Activated naive CD4-positive, alpha-beta T cell treated with anti-CD3 and anti-CD28 coated beads for 36 hours (primary cell): ENCODE measurements around the gene DOCK1. TPM values are rescaled to one million over a fixed set of nuclear protein-coding genes. Genes with fewer than 3 reads are reported as not detected.

Experiments used
- CTCF ChIA-PET: fragments of 350-600 bp; sonication (Branson Sonifier 250); formaldehyde crosslinking; loops from one replicate; lab custom pipeline; 2021; ENCODE audit warnings: antibody characterized with exemption; lab: Charles Lee
- DNase-seq: peaks from one replicate; pipeline ENCODE4 v3.0.0-alpha.2; 2020
- H3K27ac Mint-ChIP-seq: one replicate; pipeline ENCODE4 v1.8.0; 2021; ENCODE audit warnings: mild to moderate bottlenecking, mixed read lengths
- H3K27me3 Mint-ChIP-seq: one replicate; pipeline ENCODE4 v1.8.0; 2021; ENCODE audit warnings: low read depth, mixed read lengths
- H3K36me3 Mint-ChIP-seq: one replicate; pipeline ENCODE4 v1.8.0; 2021; ENCODE audit warnings: low read depth, mixed read lengths
- H3K4me1 Mint-ChIP-seq: one replicate; pipeline ENCODE4 v1.8.0; 2021; ENCODE audit warnings: low read depth, mixed read lengths
- H3K4me3 Mint-ChIP-seq: one replicate; pipeline ENCODE4 v1.8.0; 2021; ENCODE audit warnings: mild to moderate bottlenecking, moderate library complexity, mixed read lengths
- H3K9me3 Mint-ChIP-seq: one replicate; pipeline ENCODE4 v1.8.0; 2021; ENCODE audit warnings: mixed read lengths
- intact Hi-C: fragments of 100-400 bp; cut with micrococcal nuclease; formaldehyde crosslinking; loops from one replicate; pipeline ENCODE4 v1.15.1; 2023
- total RNA-seq, 2 experiments: library from RNA; stranded (reverse); gene quantifications; one replicate each; pipeline ENCODE4 v1.2.3, GENCODE V29; 2021

DOCK1 gene
- total RNA-seq, 2 experiments from 2014 or later, result 0.49 to 0.72 TPM

GRCh38 chr10:127415116-127415515 is 509.9 kb downstream of the DOCK1 start:
- Mint-ChIP-seq H3K36me3 (no peaks in the 10 kb centered on the region), H3K4me1 (no peaks in the 10 kb centered on the region), H3K9me3 (no peaks in the 10 kb centered on the region), H3K27ac (no peak overlapping the region), H3K27me3 (no peaks in the 10 kb centered on the region), H3K4me3 (no peak overlapping the region)
- no peak for DNase-seq
- intact Hi-C loops, result no loop called here
- CTCF ChIA-PET, result no interaction called here

GRCh38 chr10:127415901-127416581 is 510.8 kb downstream of the DOCK1 start:
- Mint-ChIP-seq H3K27ac (no peak overlapping the region), H3K36me3 (no peaks in the 10 kb centered on the region), H3K9me3 (no peaks in the 10 kb centered on the region), H3K27me3 (no peaks in the 10 kb centered on the region), H3K4me3 (no peak overlapping the region), H3K4me1 (no peaks in the 10 kb centered on the region)
- intact Hi-C loops, result loop anchor here (2.0 kb wide), 1 partner anchor 25 kb away; no protein-coding TSS in a partner anchor
- CTCF ChIA-PET, result no interaction called here
- DNase-seq, result no peak

- no peak overlapping the region for H3K4me3 Mint-ChIP-seq
- no peaks in the 10 kb centered on the region for H3K9me3 Mint-ChIP-seq
- no peaks in the 10 kb centered on the region for H3K4me1 Mint-ChIP-seq
- DNase-seq, result no peak
- no peak overlapping the region for H3K27ac Mint-ChIP-seq
- H3K27me3 Mint-ChIP-seq, result no peaks in the 10 kb centered on the region
- no peaks in the 10 kb centered on the region for H3K36me3 Mint-ChIP-seq
- CTCF ChIA-PET, result no interaction called here
- intact Hi-C loops, result loop anchor here (2.0 kb wide), 1 partner anchor 24 kb away; no protein-coding TSS in a partner anchor
These were observed 511.8 kb downstream of the DOCK1 start for GRCh38 chr10:127417031-127417430.

GRCh38 chr10:127417686-127418401 is 512.6 kb downstream of the DOCK1 start:
- intact Hi-C loops, result loop anchor here (2.0 kb wide), 1 partner anchor 23 kb away; no protein-coding TSS in a partner anchor
- no peaks in the 10 kb centered on the region for H3K36me3 Mint-ChIP-seq

GRCh38 chr10:127418536-127419168 is 513.4 kb downstream of the DOCK1 start:
- Mint-ChIP-seq H3K27me3 (no peaks in the 10 kb centered on the region), H3K9me3 (no peaks in the 10 kb centered on the region), H3K27ac (no peak overlapping the region), H3K4me3 (no peak overlapping the region), H3K4me1 (no peaks in the 10 kb centered on the region), H3K36me3 (no peaks in the 10 kb centered on the region)
- CTCF ChIA-PET, result no interaction called here
- DNase-seq, result no peak
- intact Hi-C loops, result no loop called here

More at GRCh38 chr10:127417686-127418401, 512.6 kb downstream of the DOCK1 start:
- CTCF ChIA-PET, result no interaction called here
- Mint-ChIP-seq H3K27ac (no peak overlapping the region), H3K27me3 (no peaks in the 10 kb centered on the region), H3K4me1 (no peaks in the 10 kb centered on the region), H3K4me3 (no peak overlapping the region), H3K9me3 (no peaks in the 10 kb centered on the region)
- no peak for DNase-seq

- CTCF ChIA-PET, result no interaction called here
- H3K27ac Mint-ChIP-seq, result no peak overlapping the region
- H3K36me3 Mint-ChIP-seq, result no peaks in the 10 kb centered on the region
- H3K4me1 Mint-ChIP-seq, result no peaks in the 10 kb centered on the region
- intact Hi-C loops, result no loop called here
- H3K9me3 Mint-ChIP-seq, result no peaks in the 10 kb centered on the region
- H3K4me3 Mint-ChIP-seq, result no peak overlapping the region
- H3K27me3 Mint-ChIP-seq, result no peaks in the 10 kb centered on the region
- DNase-seq, result no peak
These were observed 515.0 kb downstream of the DOCK1 start for GRCh38 chr10:127420138-127420684.

- H3K27ac Mint-ChIP-seq, result no peak overlapping the region
- H3K4me3 Mint-ChIP-seq, result no peak overlapping the region
- intact Hi-C loops, result no loop called here
- no peaks in the 10 kb centered on the region for H3K9me3 Mint-ChIP-seq
- H3K27me3 Mint-ChIP-seq, result no peaks in the 10 kb centered on the region
- no peaks in the 10 kb centered on the region for H3K4me1 Mint-ChIP-seq
- CTCF ChIA-PET, result no interaction called here
- no peak for DNase-seq
- no peaks in the 10 kb centered on the region for H3K36me3 Mint-ChIP-seq
These were observed 518.1 kb downstream of the DOCK1 start for GRCh38 chr10:127423218-127423915.

- H3K36me3 Mint-ChIP-seq, result no peaks in the 10 kb centered on the region
- CTCF ChIA-PET, result no interaction called here
- DNase-seq, result no peak
- no peaks in the 10 kb centered on the region for H3K9me3 Mint-ChIP-seq
- no peaks in the 10 kb centered on the region for H3K27me3 Mint-ChIP-seq
- H3K4me3 Mint-ChIP-seq, result no peak overlapping the region
- H3K27ac Mint-ChIP-seq, result no peak overlapping the region
- H3K4me1 Mint-ChIP-seq, result no peaks in the 10 kb centered on the region
- intact Hi-C loops, result no loop called here
These were observed 519.5 kb downstream of the DOCK1 start for GRCh38 chr10:127424594-127425264.

GRCh38 chr10:127426746-127427145 is 521.5 kb downstream of the DOCK1 start:
- Mint-ChIP-seq H3K27me3 (no peaks in the 10 kb centered on the region), H3K4me1 (no peaks in the 10 kb centered on the region), H3K27ac (no peak overlapping the region), H3K4me3 (no peak overlapping the region), H3K9me3 (peaks cover 2% of the 10 kb centered on the region), H3K36me3 (no peaks in the 10 kb centered on the region)
- no peak for DNase-seq
- CTCF ChIA-PET, result no interaction called here
- intact Hi-C loops, result no loop called here

- Mint-ChIP-seq H3K27me3 (no peaks in the 10 kb centered on the region), H3K4me3 (no peak overlapping the region), H3K4me1 (no peaks in the 10 kb centered on the region), H3K9me3 (peaks cover 2% of the 10 kb centered on the region), H3K27ac (no peak overlapping the region), H3K36me3 (no peaks in the 10 kb centered on the region)
- CTCF ChIA-PET, result no interaction called here
- DNase-seq, result no peak
- intact Hi-C loops, result no loop called here
These were observed 522.7 kb downstream of the DOCK1 start for GRCh38 chr10:127427926-127428325.

GRCh38 chr10:127428385-127428980 is 523.3 kb downstream of the DOCK1 start:
- no peaks in the 10 kb centered on the region for H3K4me1 Mint-ChIP-seq
- no peak overlapping the region for H3K27ac Mint-ChIP-seq
- no peaks in the 10 kb centered on the region for H3K27me3 Mint-ChIP-seq
- no peaks in the 10 kb centered on the region for H3K36me3 Mint-ChIP-seq
- H3K9me3 Mint-ChIP-seq, result peaks cover 2% of the 10 kb centered on the region
- DNase-seq, result no peak
- CTCF ChIA-PET, result no interaction called here
- intact Hi-C loops, result no loop called here
- H3K4me3 Mint-ChIP-seq, result no peak overlapping the region
